ENCODE measurements around the gene RAE1.

The RAE1 gene

GRCh38 chr20:57351042-57351783, at the start of gene RAE1:
Gene RAE1 (plus strand): TSS chr20:57351255. CDS start chr20:57354039, 2,784 bp downstream.
- peak; percentile 73 for DNase-seq (ENCODE audit: low read depth)
- H3K4me3 ChIP-seq (ENCODE audit: low read depth, low read length) = peak within 1 kb of the TSS; percentile 82

- H3K4me3 ChIP-seq (ENCODE audit: low read depth, low read length) = no peak overlapping the region
- no peak for DNase-seq (ENCODE audit: low read depth)
Observed at GRCh38 chr20:57306747-57307146, 44.3 kb upstream of the RAE1 start.

GRCh38 chr20:57308451-57309271, 42.4 kb upstream of the RAE1 start:
- no peak for DNase-seq (ENCODE audit: low read depth)
- H3K4me3 ChIP-seq (ENCODE audit: low read depth, low read length) = no peak overlapping the region

- DNase-seq (ENCODE audit: low read depth) = no peak
- H3K4me3 ChIP-seq (ENCODE audit: low read depth, low read length) = no peak overlapping the region
Observed at GRCh38 chr20:57309544-57310115, 41.4 kb upstream of the RAE1 start.

- no peak overlapping the region for H3K4me3 ChIP-seq (ENCODE audit: low read depth, low read length)
- DNase-seq (ENCODE audit: low read depth) = no peak
Observed at GRCh38 chr20:57310821-57311514, 40.1 kb upstream of the RAE1 start.

GRCh38 chr20:57312138-57312537, 38.9 kb upstream of the RAE1 start:
- H3K4me3 ChIP-seq (ENCODE audit: low read depth, low read length) = no peak overlapping the region
- DNase-seq (ENCODE audit: low read depth) = no peak

GRCh38 chr20:57313230-57313629, 37.8 kb upstream of the RAE1 start:
- no peak for DNase-seq (ENCODE audit: low read depth)
- H3K4me3 ChIP-seq (ENCODE audit: low read depth, low read length) = no peak overlapping the region

- no peak overlapping the region for H3K4me3 ChIP-seq (ENCODE audit: low read depth, low read length)
- no peak for DNase-seq (ENCODE audit: low read depth)
Observed at GRCh38 chr20:57313951-57314350, 37.1 kb upstream of the RAE1 start.

- DNase-seq (ENCODE audit: low read depth) = no peak
- H3K4me3 ChIP-seq (ENCODE audit: low read depth, low read length) = no peak overlapping the region
Observed at GRCh38 chr20:57315083-57315975, 35.7 kb upstream of the RAE1 start.

- DNase-seq (ENCODE audit: low read depth) = no peak
- H3K4me3 ChIP-seq (ENCODE audit: low read depth, low read length) = no peak overlapping the region
Observed at GRCh38 chr20:57315976-57316480, 35.0 kb upstream of the RAE1 start.

GRCh38 chr20:57316795-57317201, 34.3 kb upstream of the RAE1 start:
- no peak for DNase-seq (ENCODE audit: low read depth)
- no peak overlapping the region for H3K4me3 ChIP-seq (ENCODE audit: low read depth, low read length)

GRCh38 chr20:57317316-57317788, 33.7 kb upstream of the RAE1 start:
- no peak overlapping the region for H3K4me3 ChIP-seq (ENCODE audit: low read depth, low read length)
- DNase-seq (ENCODE audit: low read depth) = no peak

GRCh38 chr20:57317789-57318371, 33.2 kb upstream of the RAE1 start:
- no peak overlapping the region for H3K4me3 ChIP-seq (ENCODE audit: low read depth, low read length)
- DNase-seq (ENCODE audit: low read depth) = no peak

GRCh38 chr20:57319584-57319983, 31.5 kb upstream of the RAE1 start:
- DNase-seq (ENCODE audit: low read depth) = no peak
- H3K4me3 ChIP-seq (ENCODE audit: low read depth, low read length) = no peak overlapping the region

- H3K4me3 ChIP-seq (ENCODE audit: low read depth, low read length) = no peak overlapping the region
- DNase-seq (ENCODE audit: low read depth) = no peak
Observed at GRCh38 chr20:57320358-57320757, 30.7 kb upstream of the RAE1 start.

GRCh38 chr20:57321142-57321541, 29.9 kb upstream of the RAE1 start:
- no peak overlapping the region for H3K4me3 ChIP-seq (ENCODE audit: low read depth, low read length)
- no peak for DNase-seq (ENCODE audit: low read depth)

- no peak for DNase-seq (ENCODE audit: low read depth)
Observed at GRCh38 chr20:57322476-57322875, 28.6 kb upstream of the RAE1 start.

GRCh38 chr20:57323034-57323433, 28.0 kb upstream of the RAE1 start:
- peak; percentile 7 for DNase-seq (ENCODE audit: low read depth)
- H3K4me3 ChIP-seq (ENCODE audit: low read depth, low read length) = no peak overlapping the region

More at GRCh38 chr20:57322476-57322875, 28.6 kb upstream of the RAE1 start:
- no peak overlapping the region for H3K4me3 ChIP-seq (ENCODE audit: low read depth, low read length)
